GM19468 (cell line): ENCODE measurements around the gene HECTD2.
"Not testable (repeated sequence)": the region's sequence is repeated elsewhere in the genome, so short reads cannot be mapped to it uniquely, and the experiment has no call there.

ENCODE experiments used
- ATAC-seq: cut with Tn5 transposase; IDR thresholded peaks from one replicate; pipeline ENCODE4 v1.9.1; 2021; ENCODE audit warnings: mild to moderate bottlenecking, moderate library complexity, moderate number of reproducible peaks; ENCODE audit not compliant: unreplicated experiment; ENCODE audit errors: extremely low read depth

Gene HECTD2

GRCh38 chr10:91411621-91412020 is 1.5 kb downstream of the HECTD2 start:
- ATAC-seq: no peak

- ATAC-seq: no peak
These were observed 2.4 kb downstream of the HECTD2 start for GRCh38 chr10:91412354-91413087.

GRCh38 chr10:91415816-91416215 is 5.7 kb downstream of the HECTD2 start:
- no peak for ATAC-seq

- no peak for ATAC-seq
These were observed 6.3 kb downstream of the HECTD2 start for GRCh38 chr10:91416339-91416855.

GRCh38 chr10:91418416-91418815 is 8.3 kb downstream of the HECTD2 start:
- ATAC-seq: no peak

GRCh38 chr10:91420868-91421267 is 10.7 kb downstream of the HECTD2 start:
- ATAC-seq: no peak

- no peak for ATAC-seq
These were observed 12.8 kb downstream of the HECTD2 start for GRCh38 chr10:91422915-91423314.

- no peak for ATAC-seq
These were observed 13.9 kb downstream of the HECTD2 start for GRCh38 chr10:91424016-91424415.

- ATAC-seq: no peak
These were observed 22.0 kb downstream of the HECTD2 start for GRCh38 chr10:91432175-91432574.

- ATAC-seq: no peak
These were observed 23.5 kb downstream of the HECTD2 start for GRCh38 chr10:91433620-91434019.

- ATAC-seq: no peak
These were observed 23.9 kb downstream of the HECTD2 start for GRCh38 chr10:91434041-91434440.

- ATAC-seq: no peak
These were observed 25.1 kb downstream of the HECTD2 start for GRCh38 chr10:91435241-91435640.

GRCh38 chr10:91438228-91438627 is 28.1 kb downstream of the HECTD2 start:
- ATAC-seq: not testable (repeated sequence)

- no peak for ATAC-seq
These were observed 34.4 kb downstream of the HECTD2 start for GRCh38 chr10:91444211-91445182.

GRCh38 chr10:91452063-91452462 is 41.9 kb downstream of the HECTD2 start:
- ATAC-seq: no peak

GRCh38 chr10:91453535-91453934 is 43.4 kb downstream of the HECTD2 start:
- no peak for ATAC-seq

GRCh38 chr10:91455135-91455534 is 45.0 kb downstream of the HECTD2 start:
- not testable (repeated sequence) for ATAC-seq

GRCh38 chr10:91460681-91461080 is 50.5 kb downstream of the HECTD2 start:
- ATAC-seq: no peak

GRCh38 chr10:91462423-91462822 is 52.3 kb downstream of the HECTD2 start:
- ATAC-seq: no peak

- no peak for ATAC-seq
These were observed 54.4 kb downstream of the HECTD2 start for GRCh38 chr10:91464500-91464899.

GRCh38 chr10:91465261-91465660 is 55.1 kb downstream of the HECTD2 start:
- no peak for ATAC-seq
